Stimulated activated CD4-positive, alpha-beta T cell treated with anti-CD3 and anti-CD28 coated beads, Interleukin-1b, Interleukin-23, amount 100 ng/mL, for 24 hours (primary cell): ENCODE results near the gene STPG3.

Experiments used
- DNase-seq, 4 experiments: peaks; one replicate each; pipeline ENCODE4 v3.0.0-alpha.2; 2020; ENCODE audit warnings: low read depth in 4 of 4, low spot score in 1 of 4

The STPG3 gene

GRCh38 chr9:137278061-137278701 lies 27.1 kb downstream of the STPG3 start:
- no peak for DNase-seq

GRCh38 chr9:137278721-137279711 lies 27.9 kb downstream of the STPG3 start:
- DNase-seq = no peak

- DNase-seq = no peak
Observed at GRCh38 chr9:137279741-137280473, 28.8 kb downstream of the STPG3 start.

DNA sequence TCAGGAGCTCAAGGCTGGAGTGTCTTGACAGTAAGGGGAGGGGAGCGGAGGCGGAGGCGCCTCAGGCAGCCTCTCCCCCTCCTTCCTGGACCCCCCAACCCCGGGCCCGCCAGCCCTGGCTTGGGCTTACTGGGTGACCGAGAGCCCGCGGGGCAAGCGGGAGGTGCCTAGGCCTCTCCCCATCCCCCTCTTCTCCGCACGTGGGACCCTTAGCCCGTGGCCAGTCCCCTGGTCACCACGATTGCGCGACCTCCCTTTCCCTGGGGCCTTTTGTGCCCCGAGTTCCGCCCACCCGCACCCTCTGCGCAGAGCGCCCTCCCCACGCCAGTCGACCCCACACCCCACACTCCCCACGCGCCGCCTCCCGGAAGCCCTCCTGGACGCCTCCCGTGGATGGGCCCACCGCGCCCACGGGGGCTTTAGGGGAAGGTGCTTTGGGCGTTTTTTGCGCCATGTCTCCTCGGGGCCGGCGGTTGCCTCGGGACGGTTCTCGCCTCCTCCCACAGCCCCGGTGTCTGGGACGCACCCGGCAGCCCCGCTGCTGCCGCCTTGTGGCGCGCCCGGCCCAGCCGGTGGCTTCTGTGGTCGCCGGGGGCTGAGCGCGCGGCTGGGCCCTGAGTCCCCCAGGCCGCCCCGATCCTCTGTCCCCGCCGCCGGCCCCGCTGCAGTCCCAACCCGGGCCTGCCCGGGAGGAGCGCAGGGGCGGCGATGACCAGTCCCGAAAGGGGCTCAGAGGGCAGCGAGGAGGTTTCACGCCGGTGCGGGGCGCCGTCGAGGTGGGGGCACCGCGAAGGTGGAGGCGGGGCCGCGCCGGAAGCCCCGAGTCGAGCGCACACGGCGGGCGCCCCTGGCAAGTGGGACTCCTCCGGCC lies 29.6 kb downstream of the STPG3 start:
- no peak for DNase-seq

DNA sequence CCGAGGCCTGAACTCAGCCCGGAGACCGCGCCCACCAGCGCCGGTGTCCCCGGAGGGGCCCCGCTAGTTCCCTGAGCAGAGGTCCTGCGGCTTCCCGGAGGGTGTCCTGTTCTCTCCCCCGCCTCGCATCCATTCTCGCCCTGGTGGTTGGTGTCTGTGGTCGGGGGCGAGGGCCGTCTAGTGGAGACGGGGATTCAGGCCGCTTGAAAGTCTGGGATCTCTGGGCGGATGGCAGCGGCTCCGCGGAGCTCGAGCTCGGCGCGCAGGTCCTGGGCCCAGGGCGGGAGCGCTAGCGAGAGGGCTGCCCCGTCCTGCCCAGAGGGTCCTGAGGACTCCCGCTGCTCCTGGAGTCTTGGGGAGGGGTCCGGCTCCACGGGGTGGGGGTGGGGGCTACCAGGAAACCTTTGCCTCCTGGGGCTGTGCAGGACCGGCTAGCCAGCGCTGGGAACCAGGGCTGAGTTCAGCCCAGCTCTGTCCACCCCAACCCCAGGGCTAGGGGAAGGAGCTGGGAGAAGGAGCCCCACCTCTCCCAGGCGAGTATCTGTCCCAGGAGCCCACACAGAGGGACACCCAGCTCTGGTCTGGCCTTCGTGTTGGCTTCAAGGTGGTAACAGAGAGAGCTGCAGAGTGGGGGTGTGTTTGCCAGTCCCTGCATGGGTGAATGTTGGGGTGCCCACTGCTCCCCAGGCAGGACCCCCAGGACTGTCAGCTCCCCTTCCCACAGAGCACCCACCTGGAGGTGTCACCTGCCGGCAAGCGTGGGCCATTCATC lies 30.4 kb downstream of the STPG3 start:
- no peak for DNase-seq

GRCh38 chr9:137286975-137287383 lies 35.9 kb downstream of the STPG3 start:
- DNase-seq = no peak

GRCh38 chr9:137293094-137293481 lies 42.0 kb downstream of the STPG3 start:
- no peak for DNase-seq

DNA sequence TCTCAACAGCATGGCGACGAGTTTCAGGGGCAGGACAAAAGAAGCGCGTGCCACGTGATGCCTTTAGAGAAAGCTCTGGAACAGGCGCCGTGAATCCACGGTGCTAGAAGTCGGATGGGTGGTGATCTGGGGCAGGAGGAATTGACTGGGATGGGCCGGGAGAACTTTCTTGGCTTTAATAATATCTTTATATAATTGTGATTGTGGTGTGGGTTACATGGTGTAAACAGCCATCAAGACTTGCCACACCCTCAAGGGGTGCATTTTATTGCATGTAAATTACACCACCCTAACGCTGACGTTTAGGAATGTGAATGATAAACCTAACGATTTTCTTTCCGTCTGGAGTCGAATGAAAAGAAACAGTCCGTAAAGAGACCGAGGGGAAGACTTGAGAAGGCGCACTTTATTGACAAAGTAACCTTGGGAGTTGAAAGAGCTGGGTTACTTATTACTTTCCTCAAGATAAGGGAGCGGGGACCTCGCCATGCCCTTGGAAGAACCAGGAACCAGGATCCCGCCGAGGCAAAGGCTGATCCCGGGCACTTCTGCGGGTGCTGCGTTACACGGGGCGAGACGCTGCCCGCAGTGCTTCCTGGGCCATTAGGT lies 42.5 kb downstream of the STPG3 start:
- DNase-seq = no peak

- no peak for DNase-seq
Observed at GRCh38 chr9:137294091-137294680, 43.1 kb downstream of the STPG3 start.

DNA sequence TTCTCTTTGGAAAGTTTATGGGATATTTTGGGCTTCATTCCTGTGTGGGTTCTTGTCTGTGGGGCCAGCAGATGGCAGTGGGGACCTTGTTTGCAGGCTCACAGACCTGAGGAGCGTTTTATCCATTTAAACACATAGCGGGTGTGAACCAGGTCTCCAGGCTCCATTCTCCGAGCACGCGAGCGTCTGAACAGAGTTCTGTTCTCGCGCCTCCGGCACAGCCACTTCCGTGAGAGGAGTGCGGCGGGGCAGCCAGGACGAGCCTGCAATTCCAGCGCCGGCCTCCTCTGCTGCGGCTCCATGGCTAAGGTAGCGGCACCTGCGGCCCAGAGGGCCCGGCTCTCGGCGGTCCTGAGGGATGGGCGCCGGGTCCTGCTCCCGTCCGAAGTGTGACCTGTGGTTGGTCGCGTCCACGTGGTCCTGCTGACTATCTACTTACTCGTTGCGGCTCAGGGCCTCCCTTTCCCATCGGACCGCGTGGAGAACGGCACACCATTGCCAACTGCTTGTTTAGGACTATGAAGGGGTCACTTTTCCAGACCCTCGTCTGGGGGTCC lies 43.7 kb downstream of the STPG3 start:
- DNase-seq = no peak

DNA sequence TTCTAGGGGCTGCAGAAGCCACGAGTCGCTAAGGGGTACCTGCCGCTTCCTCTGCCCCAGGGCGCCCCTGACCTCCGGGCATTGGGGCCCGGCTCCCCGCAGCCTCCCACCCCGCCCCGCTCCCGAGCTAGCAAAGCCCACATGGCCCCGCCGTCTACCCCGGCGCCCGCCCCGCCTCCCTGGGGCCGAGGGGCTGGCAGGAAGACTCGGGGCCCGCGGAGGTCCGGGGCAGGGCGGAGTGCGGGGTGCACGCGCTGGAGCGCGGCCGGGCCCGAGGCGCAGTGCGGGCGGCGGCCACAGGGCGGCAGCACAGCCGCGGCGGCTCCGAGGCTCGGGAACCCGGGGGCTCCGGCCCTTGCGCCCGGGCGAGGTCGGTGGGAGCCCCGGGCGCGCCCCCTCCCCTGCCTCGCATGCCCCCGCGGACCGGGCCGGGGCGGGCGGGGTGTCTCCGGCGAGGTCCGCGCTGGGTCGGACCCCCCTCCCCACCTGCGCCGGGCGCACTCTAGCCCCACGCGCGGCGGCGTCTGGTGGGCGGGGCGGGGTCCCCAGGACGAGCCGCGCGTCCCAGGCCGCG lies 44.2 kb downstream of the STPG3 start:
- DNase-seq = peak in 2 of 4 experiments; percentile 21 to 40

- DNase-seq = no peak
Observed at GRCh38 chr9:137295849-137296669, 45.0 kb downstream of the STPG3 start.

DNA sequence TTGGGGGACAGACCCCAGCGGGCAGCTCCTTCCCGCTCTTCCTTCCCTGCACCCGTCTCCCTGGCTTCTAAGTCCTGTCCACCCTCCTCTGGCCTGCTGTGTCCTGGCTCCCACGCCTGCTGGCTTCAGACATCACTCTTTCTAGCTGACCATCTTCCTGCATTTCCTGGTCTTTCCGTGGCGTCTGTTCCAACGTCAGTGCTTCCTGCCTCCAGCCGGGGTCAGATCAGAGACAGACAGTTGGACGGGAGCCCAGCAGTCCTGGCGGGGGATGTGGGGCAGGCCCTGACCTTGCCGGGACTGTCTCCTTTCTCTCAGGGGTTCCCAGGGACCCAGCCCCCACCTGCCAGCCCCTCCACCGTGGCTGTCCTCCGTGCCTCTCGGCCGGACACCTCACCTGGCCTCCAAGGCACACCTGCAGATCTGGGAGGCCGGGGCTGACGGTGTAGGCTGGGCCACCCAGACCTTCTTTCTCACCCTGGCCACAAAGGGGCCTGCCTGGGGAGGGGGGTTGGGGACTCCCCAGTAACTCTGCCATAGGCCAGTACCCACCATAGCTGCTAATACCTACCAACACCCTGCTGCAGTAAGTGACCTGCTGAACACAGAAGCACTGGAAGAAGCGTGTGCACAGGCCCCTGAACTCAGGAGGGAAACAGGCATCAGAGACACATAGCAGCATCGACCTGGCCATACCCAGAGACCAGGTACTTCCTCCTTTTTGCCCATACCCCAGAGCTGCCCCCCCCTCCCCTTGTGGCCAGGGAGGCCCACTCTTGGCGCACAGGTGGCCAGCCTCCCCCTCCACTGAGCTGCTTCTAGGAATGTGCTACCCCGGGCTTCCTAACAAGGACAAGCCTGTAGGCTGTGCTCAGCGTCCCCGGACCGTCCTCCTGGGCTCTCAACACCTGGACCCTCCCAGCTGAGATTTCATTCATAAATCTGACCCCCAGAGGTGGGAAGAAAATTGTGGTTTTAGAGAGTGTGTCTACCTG lies 45.9 kb downstream of the STPG3 start:
- DNase-seq = no peak

DNA sequence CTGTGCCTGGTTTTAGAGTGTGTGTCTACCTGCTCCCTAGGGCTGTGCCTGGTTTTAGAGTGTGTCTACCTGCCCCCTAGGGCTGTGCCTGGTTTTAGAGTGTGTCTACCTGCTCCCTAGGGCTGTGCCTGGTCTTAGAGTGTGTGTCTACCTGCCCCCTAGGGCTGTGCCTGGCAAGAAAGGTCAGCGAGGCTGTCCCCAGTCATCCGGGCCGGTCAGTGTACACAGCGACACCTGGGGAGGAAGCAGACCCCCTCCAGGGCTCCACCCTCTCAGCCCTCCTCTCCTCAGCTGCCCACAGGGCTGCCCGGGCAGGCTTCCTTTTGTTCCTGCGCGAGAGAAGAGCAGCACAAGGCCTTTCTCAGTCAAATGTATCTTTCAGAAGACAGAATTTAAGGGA lies 46.9 kb downstream of the STPG3 start:
- DNase-seq = no peak

DNA sequence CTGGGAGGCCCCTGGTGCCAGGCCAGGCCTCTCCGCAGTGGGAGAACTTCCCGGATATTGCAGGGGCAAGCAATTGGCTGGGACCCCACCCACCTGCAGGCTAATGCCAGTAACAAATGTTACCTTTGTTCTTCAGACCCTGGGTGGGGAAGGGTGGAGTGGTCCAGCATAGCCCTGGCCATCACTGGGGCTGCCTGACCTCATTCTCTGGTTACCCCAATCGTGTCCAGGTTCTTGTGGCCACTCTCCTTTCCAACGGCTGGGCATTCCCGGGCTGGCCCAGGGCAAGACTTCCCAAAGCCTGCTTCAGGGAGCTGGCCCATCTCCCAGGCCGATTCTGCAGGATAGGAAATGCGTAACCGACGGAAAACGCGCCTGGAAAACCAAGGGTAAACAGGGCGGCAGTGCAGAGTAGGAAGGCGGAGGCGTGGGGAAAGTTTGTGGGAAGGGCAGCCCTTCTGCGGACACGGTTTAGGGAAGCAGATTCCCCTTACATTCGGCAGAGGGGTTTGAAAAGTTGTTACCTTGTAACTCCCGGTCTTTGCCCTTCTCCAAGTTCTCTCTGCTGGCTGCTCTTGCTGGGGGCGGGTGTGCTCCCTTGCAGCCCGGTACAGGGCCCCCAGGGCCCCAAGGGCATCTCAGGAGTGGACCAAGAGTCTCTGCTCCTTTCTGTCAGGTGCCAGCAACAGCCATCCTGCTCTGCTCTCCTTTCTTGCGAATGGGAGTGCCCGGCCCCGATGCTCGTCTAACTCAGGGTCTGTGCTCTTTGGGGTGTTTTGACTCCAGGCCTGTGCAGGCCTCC lies 47.5 kb downstream of the STPG3 start:
- no peak for DNase-seq

- DNase-seq = no peak
Observed at GRCh38 chr9:137299203-137299565, 48.1 kb downstream of the STPG3 start.
